HEK293T (cell line): Measurements from ENCODE around the gene TUBB4B.

Experiments used
- BHLHE40 ChIP-seq: fragments of 450-650 bp; IDR thresholded peaks from 2 replicates; pipeline ENCODE4 v1.6.1; 2016; ENCODE audit warnings: mild to moderate bottlenecking, moderate library complexity, borderline replicate concordance
- ELF4 ChIP-seq: fragments of 450-650 bp; IDR thresholded peaks from 2 replicates; pipeline ENCODE4 v1.6.1; 2017; ENCODE audit warnings: antibody characterized with exemption
- FOXA1 ChIP-seq: fragments of 450-650 bp; IDR thresholded peaks from 2 replicates; pipeline ENCODE4 v1.6.1; 2016; ENCODE audit warnings: mild to moderate bottlenecking
- FOXK2 ChIP-seq: fragments of 450-650 bp; IDR thresholded peaks from 2 replicates; pipeline ENCODE4 v1.6.1; 2016; ENCODE audit warnings: mild to moderate bottlenecking
- FOXM1 ChIP-seq: fragments of 450-650 bp; IDR thresholded peaks from 2 replicates; pipeline ENCODE4 v1.6.1; 2017; ENCODE audit warnings: mild to moderate bottlenecking, borderline replicate concordance
- HDGF ChIP-seq: fragments of 450-650 bp; IDR thresholded peaks from 2 replicates; pipeline ENCODE4 v1.6.1; 2017; ENCODE audit warnings: antibody characterized with exemption, borderline replicate concordance
- L3MBTL2 ChIP-seq: fragments of 450-650 bp; conservative IDR thresholded peaks from 2 replicates; pipeline ENCODE4 v1.6.1; 2016; ENCODE audit warnings: mild to moderate bottlenecking
- LEF1 ChIP-seq: fragments of 450-650 bp; IDR thresholded peaks from 2 replicates; pipeline ENCODE4 v1.6.1; 2017; ENCODE audit warnings: mild to moderate bottlenecking, borderline replicate concordance
- NFRKB ChIP-seq: fragments of 450-650 bp; IDR thresholded peaks from 2 replicates; pipeline ENCODE4 v1.6.1; 2016; ENCODE audit warnings: mild to moderate bottlenecking, moderate library complexity
- PKNOX1 ChIP-seq: fragments of 450-650 bp; IDR thresholded peaks from 2 replicates; pipeline ENCODE4 v1.6.1; 2016
- SP1 ChIP-seq: fragments of 450-650 bp; IDR thresholded peaks from 2 replicates; pipeline ENCODE4 v1.6.1; 2017
- SUZ12 ChIP-seq: fragments of 450-650 bp; IDR thresholded peaks from 2 replicates; pipeline ENCODE4 v1.6.1; 2016; ENCODE audit warnings: mild to moderate bottlenecking
- TARDBP ChIP-seq: fragments of 450-650 bp; IDR thresholded peaks from 2 replicates; pipeline ENCODE4 v1.6.1; 2016
- ZNF384 ChIP-seq: fragments of 450-650 bp; IDR thresholded peaks from 2 replicates; pipeline ENCODE4 v1.6.1; 2016

GRCh38 chr9:137206602-137207001 lies 34.5 kb upstream of the TUBB4B start:
- no peak for TF ChIP-seq BHLHE40
- no peak for TF ChIP-seq SP1
- no peak for TF ChIP-seq FOXK2
- no peak for TF ChIP-seq SUZ12
- no peak for TF ChIP-seq ELF4
- TF ChIP-seq TARDBP, result no peak
- TF ChIP-seq L3MBTL2, result no peak
- TF ChIP-seq FOXA1, result no peak
- TF ChIP-seq PKNOX1, result no peak
- TF ChIP-seq ZNF384, result no peak
- TF ChIP-seq NFRKB, result no peak
- TF ChIP-seq FOXM1, result no peak
- no peak for TF ChIP-seq LEF1
- no peak for TF ChIP-seq HDGF
